ENCODE measurements around the gene PHYKPL.
A peak's percentile ranks its signal among the peaks of the same experiment; 100 is the strongest.

The PHYKPL gene

DNA sequence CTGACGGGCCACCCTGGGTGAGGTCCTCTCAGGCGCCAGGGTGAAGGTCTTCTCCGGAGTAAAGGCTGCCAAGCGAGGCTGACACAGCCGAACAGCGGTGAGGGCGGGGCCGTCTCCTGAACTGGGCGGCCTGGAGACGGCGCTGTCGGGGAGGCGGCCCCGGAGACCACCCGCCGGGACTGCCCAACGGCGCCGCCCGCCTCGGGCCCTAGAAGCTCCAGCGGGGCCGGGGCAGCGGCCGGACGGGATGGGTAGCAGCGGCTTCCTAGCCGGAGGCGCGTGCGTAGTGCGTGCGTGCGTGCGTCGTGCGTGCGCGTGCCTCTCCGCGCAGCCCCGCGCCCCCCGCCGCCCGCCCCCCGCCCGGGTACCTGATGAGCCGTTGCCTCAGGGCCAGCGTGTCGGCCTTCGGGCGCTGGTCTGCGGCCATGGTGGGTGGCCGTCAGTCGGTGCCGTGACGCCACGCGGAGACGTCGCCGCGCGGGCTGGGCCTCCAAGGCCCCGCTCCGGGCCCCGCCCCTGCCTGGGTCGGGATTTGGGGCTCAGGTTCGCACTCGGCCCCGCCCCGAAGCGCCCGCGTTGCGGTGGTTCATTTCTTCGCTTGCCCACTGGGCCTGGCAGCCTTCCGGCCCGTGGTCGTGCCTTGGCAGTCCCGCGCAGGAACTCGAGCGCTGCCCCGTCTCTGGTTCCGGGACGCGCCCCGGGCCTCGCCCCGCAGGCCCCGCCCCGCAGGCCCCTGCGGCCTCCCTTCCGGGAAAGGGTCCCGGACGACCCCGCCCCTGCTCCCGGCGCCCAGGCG is at the start of gene PHYKPL:
TSS of gene PHYKPL (minus strand) at position 679 of the 796 bp plus-strand sequence. CDS start at position 427, 252 bp downstream.
- DNase-seq, result peak; percentile 89

DNA sequence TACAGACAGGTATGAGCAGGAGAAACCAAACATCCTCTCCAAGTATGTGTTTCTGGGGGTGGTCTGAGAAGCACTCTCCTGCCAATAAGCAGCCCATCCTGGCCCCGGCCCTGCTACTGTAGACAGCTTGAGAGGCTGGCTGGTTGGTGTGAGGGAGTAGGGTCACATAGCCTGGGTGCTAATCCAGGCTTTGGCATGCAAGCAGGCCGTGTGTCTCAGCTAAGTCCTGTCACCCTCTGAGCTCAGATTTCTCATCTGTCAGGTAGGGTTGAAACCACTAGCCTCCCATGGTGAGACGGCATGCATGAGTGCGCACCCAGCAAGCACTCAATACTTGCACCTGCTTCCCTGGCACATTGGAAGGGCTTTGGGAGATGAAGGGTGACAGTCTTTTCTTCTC is 49.8 kb upstream of the PHYKPL start:
- DNase-seq, result no peak

- no peak for DNase-seq
These were observed 48.7 kb upstream of the PHYKPL start for GRCh38 chr5:178281331-178281730.

GRCh38 chr5:178280631-178281030 is 48.0 kb upstream of the PHYKPL start:
- no peak for DNase-seq

GRCh38 chr5:178279723-178280438 is 47.3 kb upstream of the PHYKPL start:
- DNase-seq, result peak; percentile 82

DNA sequence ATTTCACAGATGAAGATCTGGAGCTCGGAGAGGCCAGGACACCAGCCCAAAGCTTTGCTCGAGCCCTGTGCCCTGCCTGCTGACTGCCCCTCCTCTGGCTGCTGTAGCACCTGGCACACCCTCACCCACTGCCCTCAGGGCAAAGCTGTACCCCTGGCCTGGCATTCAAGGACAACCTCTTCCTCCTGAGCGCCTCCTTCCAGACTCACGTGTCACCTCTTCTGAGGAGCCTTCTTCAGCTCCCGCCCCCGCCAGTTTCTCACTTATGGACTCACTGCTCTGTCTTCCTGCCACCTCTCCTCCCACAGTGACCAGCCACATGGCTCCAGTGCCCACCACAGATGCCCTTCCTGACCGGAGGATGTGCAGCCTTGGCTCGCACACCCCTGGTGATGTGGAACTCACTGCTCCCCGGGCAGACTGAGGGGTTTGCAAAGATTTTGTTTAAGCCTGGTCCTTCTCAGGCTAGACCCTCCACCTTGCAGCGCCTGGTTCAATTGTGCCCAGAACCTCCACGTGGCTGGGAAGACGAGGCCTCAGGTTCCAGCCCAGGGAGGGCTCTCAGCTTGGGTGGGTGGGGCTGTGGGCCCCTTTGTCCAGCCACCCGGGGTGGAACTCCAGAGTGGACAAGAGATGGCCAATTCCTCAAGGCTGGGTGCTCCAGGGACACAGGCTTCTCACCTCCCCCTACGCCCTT is 46.6 kb upstream of the PHYKPL start:
- no peak for DNase-seq

DNA sequence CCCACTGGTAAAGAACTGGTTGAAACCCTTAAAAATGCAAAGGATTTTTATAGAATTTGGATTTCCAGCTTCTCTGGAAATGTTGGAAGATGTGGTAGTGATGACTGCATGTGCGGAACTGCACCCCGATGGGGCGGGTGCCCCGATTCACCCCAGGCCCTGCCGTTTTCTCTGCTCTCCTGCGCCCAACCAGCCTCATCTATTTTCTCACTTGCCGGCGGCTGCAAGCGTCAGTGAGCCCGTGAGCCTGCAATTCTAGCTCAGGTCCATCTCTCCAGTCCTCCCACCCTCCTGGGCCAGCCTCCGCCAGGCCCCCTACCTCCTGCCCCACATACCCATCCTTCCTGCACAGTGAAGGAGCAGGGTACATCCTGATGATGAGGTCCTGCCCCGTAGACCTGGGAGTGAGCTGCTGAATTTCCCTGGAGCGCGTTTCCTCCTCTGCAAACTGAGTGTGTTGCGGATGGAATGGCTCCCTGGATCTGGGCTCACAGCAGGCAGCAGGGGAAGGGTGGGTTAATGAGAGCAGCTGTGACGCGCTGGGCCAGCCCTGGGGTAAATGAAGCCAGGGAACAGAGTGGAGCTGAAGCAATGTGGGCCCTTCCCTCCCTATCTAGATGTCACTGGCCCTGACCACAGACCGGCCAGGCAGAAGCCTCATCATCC is 45.9 kb upstream of the PHYKPL start:
- DNase-seq, result no peak

DNA sequence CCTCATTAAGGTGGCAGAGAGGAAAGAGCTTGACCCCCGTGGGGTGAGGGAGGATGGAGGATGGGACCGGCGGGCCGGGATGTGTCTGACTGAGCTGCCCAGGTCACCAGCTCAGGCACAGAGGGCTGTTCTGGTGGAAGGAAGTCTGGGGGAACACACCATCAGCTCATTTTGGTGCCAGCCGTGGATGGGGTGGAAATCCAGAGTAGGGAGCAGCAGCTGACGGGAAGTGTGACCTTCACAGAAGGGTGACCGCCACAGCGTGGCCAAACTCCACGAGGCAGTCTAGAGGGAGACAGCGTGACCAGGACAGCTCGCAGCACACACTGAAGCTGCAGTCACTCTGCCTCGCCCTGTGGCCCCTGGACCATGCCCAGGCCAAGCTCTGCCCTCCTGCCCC is 45.3 kb upstream of the PHYKPL start:
- DNase-seq, result no peak

DNA sequence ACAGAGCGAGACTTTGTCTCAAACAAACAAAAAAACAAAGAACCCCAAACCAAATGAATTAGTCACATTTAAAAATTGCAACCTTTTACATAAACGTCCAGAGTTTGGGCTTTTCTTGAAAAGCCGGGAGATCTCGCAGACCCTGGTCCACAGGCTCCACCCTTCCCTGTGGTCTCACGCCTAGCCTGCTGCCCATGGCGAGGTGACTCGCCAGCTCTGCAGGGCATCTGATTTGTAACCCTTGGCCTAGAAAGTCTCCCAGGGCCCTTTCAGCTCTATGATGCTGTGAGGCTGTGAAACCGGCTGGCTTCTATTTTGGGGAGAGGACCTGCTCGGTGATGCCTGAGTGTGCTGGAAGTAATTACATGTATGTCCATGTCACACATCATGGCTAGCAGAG is 44.7 kb upstream of the PHYKPL start:
- DNase-seq, result no peak

GRCh38 chr5:178274781-178275537 is 42.4 kb upstream of the PHYKPL start:
- DNase-seq, result no peak

- DNase-seq, result no peak
These were observed 41.3 kb upstream of the PHYKPL start for GRCh38 chr5:178273665-178274541.

DNA sequence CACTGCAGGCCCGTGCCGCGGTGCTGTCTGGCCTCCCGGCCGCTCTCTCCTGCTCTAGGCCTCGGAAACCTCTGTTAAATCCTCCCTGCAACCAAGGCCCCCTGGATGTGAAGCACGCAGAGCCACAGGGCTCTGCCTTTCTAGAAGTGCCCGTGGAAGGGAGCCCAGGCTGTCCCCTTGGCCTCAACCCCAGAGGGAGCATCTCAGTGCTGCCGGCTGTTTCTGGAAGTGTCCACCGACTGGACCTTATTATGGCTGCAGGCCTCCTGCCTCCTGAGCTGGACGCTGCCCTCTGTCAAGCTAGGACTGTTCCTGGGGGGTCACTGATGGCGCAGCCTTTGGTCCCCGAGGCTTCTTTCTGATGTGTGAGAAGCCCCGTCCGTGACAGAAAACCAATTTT is 40.4 kb upstream of the PHYKPL start:
- no peak for DNase-seq

DNA sequence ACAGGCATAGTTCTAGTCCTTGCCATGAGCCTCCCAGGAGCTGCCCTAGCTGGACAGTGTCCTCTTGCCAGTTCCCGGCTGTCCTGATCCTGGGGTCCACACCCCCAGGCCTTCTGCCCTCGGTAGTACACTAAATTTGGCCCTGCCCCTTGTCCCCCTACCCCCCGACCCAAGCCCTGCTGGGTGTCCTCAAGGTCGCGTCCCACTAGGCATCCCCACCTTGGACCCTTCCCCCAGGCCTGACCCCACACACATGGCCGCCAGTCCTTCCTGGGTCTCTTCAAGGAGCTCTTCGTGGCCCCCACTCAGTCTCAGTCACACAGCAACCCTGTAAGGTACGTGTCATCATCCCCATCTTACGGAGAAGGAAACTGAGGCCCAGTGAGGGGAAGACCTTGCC is 40.0 kb upstream of the PHYKPL start:
- DNase-seq, result no peak

DNA sequence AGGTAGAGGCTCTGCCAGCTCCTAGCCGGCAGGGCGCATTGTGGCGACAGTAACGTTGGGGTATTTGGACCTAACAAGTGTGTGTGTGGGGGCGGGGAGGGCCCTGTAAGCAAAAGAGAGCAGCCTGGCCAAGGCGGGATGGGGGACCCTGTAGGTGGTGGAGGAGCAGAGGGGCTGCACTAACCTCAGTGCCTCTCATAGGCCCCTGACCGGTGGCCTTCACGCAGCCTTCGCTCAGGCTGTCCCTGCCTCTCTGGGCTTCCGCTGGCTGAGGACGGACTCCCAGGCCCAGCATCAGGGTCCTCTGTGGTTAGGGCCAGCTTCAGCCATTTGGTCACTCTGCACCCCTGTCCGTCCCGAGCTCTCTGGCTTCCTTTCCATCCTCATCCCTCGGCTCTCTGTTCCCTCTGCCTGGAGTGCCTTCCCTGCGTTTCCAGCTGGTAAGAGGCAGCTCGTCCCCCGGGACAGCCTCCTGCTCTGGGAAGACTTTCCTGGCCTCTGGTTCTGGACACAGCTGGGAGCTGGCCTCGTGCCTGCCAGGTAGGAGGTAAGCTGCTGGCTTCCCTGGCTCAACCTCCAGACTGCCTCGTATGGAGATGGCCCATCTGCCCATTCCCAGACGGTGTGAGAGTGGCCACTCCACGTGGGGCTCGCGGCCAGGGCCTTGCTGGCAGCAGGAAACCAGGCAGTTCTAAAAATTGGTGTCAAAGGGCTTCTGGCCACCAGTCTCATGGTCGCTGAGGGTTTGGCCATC is 39.3 kb upstream of the PHYKPL start:
- DNase-seq, result no peak

DNA sequence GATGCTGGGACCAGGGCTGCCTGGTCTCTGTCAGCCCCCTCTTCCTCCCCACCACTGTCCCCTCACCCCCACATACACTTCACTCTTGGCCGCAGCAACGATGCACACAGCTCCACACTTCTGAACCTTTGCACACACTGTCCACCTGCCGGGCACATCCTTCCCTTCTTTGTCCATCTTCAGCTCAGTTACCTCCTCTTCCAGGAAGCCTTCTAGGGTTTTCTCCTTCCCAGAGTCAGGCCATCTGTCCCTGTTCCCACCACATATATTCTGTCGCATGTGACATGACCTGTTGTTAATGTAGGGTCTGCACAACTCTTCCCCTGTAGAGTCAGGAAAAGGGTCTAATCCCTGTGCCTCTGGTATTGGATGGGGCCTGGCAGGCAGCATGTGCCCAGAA is 38.6 kb upstream of the PHYKPL start:
- no peak for DNase-seq

DNA sequence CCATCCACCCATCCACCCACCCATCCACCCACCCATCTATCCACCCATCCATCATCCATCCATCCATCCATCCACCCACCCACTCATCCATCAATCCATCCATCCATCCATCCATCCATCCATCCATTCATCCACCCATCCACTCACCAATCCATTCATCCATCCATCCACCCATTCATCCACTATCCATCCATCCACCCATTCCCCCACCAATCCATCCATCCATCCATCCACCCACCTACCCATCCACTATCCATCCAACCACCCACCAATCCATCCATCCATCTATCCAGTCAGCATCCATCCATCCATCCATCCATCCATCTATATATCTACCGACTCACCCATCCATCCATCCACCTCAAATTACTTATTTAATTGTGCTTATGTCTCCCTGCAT is 36.9 kb upstream of the PHYKPL start:
- DNase-seq, result no peak

GRCh38 chr5:178267876-178268275 is 35.3 kb upstream of the PHYKPL start:
- no peak for DNase-seq

DNA sequence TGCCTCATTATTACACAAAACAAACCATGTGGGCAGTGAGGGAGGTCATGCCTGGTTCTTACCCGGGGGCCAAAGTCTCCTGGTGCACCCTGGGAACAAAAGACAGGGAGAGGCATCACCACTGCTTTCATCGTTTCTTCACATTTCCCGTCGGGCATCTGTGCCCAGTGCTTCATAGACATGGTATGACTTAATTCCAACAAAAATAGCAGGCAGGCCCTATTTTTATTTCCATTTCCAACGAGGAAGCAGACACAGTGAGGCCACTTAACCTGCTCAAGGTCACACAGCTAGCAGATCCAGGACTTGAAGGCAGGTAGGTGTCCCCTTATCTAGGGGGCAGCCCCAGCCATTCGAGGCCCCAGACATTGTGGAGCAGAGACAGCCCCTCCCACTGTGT is 34.6 kb upstream of the PHYKPL start:
- DNase-seq, result no peak

DNA sequence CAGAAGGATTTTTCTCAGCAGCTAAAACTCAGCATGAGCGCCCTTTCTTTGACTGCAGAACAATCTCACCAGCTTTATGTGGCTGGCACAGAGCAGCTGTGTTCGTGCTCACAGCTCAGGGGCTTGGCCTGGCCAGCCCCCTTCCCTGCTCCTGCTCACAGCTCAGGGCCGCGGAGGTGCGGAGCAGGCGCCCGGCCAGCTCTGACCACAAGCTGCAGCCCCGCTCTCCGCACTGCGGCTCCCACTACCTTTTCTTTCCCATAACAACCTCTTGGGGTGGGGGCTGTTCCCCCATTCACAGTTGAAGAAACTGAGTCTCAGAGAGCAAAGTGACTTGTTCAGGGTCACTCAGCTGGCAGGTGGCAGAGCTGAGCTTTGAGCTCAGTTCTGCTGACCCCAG is 34.0 kb upstream of the PHYKPL start:
- no peak for DNase-seq

DNA sequence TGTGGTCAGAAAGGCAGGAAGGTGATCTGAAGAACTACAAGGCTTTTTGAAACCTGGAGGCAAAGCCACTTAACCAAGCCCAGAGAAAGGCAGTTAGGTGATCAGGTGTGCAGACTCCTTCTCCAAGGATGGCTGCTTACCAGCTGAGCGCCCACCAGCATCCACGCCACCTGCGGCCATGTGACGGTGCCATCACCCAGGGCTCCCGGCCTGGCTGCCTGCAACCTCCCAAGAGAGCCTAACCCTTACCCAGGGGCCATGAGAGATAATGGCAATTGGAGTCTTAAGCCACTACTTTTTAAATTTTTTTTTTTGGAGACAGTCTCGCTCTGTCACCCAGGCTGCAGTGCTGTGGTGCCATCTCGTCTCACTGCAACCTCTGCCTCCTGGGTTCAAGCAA is 33.1 kb upstream of the PHYKPL start:
- DNase-seq, result no peak

DNA sequence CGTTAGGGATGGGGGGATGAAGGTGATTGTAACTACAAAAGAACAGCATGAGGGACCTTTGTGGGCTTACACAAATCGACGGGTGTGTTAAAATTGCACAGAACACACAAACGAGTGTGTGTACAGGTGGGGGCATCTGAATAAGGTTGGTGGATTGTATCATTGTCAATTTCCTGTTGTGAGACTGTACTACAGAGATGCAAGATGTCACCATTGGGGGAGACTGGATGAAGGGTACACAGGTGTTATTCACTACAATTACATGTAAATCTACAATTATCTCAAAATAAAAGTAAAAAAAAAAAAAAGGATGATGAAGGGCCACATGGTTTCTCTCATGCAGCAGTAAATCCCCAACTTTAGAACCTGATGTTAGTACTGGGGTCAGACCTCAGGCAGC is 31.4 kb upstream of the PHYKPL start:
- no peak for DNase-seq
